ENCODE measurements around the gene RPS4Y1.

The RPS4Y1 gene

DNA sequence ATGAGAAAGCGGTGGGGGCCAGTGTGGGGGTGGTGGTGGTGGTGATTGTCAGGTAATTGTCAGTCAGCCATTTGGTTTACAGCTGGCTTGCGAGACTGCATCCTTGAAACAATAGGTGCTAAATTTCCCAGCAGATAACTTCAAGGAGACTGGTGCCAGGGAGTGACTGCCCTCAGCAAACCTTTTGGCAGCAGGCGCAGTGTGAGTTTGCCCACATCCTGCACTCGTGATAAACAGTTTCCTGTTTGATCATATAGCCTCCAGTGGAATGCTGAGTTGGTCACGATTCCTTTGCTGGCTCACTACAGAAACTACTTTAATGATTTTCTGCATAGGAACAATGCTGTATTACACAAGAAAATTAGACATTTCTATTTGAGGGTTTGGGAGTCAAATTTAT is 46.0 kb downstream of the RPS4Y1 start:
- DNase-seq, result no peak
- Histone ChIP-seq H3K4me3 (ENCODE audit: low read depth, low read length) (no peak overlapping the region), H3K36me3 (no peaks in the 10 kb centered on the region), H3K4me1 (no peaks in the 10 kb centered on the region), H3K9me3 (no peaks in the 10 kb centered on the region), H3K27me3 (no peaks in the 10 kb centered on the region)
- TF ChIP-seq, protein P1, sequence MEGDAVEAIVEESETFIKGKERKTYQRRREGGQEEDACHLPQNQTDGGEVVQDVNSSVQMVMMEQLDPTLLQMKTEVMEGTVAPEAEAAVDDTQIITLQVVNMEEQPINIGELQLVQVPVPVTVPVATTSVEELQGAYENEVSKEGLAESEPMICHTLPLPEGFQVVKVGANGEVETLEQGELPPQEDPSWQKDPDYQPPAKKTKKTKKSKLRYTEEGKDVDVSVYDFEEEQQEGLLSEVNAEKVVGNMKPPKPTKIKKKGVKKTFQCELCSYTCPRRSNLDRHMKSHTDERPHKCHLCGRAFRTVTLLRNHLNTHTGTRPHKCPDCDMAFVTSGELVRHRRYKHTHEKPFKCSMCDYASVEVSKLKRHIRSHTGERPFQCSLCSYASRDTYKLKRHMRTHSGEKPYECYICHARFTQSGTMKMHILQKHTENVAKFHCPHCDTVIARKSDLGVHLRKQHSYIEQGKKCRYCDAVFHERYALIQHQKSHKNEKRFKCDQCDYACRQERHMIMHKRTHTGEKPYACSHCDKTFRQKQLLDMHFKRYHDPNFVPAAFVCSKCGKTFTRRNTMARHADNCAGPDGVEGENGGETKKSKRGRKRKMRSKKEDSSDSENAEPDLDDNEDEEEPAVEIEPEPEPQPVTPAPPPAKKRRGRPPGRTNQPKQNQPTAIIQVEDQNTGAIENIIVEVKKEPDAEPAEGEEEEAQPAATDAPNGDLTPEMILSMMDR (IDR thresholded peaks at IDR 0.05; ENCODE audit: low read depth, low read length), result no peak

DNA sequence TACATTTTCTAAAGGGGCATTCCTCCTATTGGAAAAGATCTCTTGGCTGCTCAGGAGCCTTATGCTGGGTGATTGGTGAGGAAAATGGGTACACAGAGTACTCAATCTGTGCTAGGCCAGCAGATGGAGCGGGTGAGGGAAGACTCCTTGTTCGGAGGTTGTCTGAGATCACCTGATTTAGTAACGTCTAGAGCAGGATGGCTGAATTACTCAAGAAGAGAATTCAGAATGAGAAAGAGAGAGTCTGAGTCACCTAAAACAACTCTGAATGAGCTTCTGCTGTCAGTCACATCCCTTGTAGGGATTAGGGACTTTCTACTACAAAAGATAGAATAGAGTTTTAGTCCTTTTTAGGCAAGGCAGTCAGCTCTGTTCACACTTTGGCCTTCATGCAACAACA is 46.6 kb downstream of the RPS4Y1 start:
- DNase-seq, result no peak

GRCh38 chrY:2893471-2893870 is 52.1 kb downstream of the RPS4Y1 start:
- TF ChIP-seq, protein P1 (IDR thresholded peaks at IDR 0.05; ENCODE audit: low read depth, low read length), result no peak
- DNase-seq, result no peak

More for the DNA sequence above, 46.6 kb downstream of the RPS4Y1 start:
- TF ChIP-seq, protein P1 (IDR thresholded peaks at IDR 0.05; ENCODE audit: low read depth, low read length), result no peak
- no peaks in the 10 kb centered on the region for H3K36me3 ChIP-seq
- no peaks in the 10 kb centered on the region for H3K9me3 ChIP-seq
- H3K4me3 ChIP-seq (ENCODE audit: low read depth, low read length), result no peak overlapping the region
- H3K27me3 ChIP-seq, result no peaks in the 10 kb centered on the region
- no peaks in the 10 kb centered on the region for H3K4me1 ChIP-seq

DNA sequence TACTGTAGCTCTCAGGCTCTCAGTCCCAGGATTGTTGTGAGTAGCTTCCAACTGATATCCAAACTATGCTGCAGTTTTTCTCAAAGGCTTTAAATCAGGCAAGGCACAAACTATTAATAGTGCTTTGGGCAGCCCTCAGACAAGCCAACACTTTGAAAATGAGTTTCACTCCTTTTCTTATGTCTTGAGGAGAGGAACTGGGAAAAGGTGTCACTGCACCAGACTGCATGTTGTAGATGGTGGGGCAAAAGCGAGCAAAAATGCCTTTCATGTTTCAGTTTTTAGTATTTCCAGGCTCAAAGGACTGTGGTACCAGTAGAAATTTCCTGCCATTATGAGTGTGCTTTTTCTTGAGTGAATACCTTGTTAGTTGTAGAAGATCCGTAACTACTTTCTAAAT is 54.6 kb downstream of the RPS4Y1 start:
- no peaks in the 10 kb centered on the region for H3K4me1 ChIP-seq
- H3K4me3 ChIP-seq (ENCODE audit: low read depth, low read length), result no peak overlapping the region
- no peaks in the 10 kb centered on the region for H3K36me3 ChIP-seq
- TF ChIP-seq, protein P1 (IDR thresholded peaks at IDR 0.05; ENCODE audit: low read depth, low read length), result no peak
- no peak for DNase-seq
- no peaks in the 10 kb centered on the region for H3K27me3 ChIP-seq
- H3K9me3 ChIP-seq, result no peaks in the 10 kb centered on the region

More at GRCh38 chrY:2893471-2893870, 52.1 kb downstream of the RPS4Y1 start:
- no peaks in the 10 kb centered on the region for H3K9me3 ChIP-seq
- H3K4me3 ChIP-seq (ENCODE audit: low read depth, low read length), result no peak overlapping the region
- H3K36me3 ChIP-seq, result no peaks in the 10 kb centered on the region
- no peaks in the 10 kb centered on the region for H3K4me1 ChIP-seq
- H3K27me3 ChIP-seq, result no peaks in the 10 kb centered on the region

- TF ChIP-seq, protein P1 (IDR thresholded peaks at IDR 0.05; ENCODE audit: low read depth, low read length), result no peak
- Histone ChIP-seq H3K9me3 (no peaks in the 10 kb centered on the region), H3K4me1 (no peaks in the 10 kb centered on the region), H3K27me3 (no peaks in the 10 kb centered on the region), H3K4me3 (ENCODE audit: low read depth, low read length) (no peak overlapping the region), H3K36me3 (no peaks in the 10 kb centered on the region)
- no peak for DNase-seq
Observed at GRCh38 chrY:2907356-2907755, 66.0 kb downstream of the RPS4Y1 start.

DNA sequence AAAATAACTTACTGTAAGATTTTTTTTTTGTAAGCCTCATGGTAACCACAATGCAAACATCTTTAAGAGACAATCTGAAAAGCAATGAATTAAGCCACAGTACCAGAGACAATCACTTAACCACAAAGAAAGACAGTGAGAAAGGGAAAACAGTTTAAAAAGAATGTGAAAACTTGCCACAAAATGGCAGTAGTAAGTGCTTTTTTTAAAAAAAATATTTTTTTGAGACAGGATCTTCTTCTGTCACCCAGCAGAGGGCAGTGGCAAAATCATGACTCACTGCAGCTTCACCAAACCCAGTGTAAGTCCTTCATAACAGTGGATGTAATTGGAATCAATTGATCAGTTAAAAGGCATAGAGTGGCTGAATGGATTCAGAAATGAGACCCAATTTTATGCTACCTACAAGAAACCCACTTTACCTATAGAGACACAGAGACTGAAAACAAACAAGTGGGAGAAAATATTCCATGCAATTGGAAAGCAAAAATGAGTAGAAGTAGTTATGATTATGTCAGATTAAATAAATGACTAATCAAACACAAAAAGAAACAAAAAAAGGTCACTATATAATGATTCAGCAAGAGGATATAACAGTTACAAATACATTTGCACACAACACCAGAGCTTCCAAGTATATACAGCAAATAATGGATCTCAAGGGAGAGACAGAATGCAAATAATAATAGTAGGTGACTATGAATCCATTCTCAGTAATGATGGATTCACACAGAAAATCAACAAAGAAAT is 71.8 kb downstream of the RPS4Y1 start:
- DNase-seq, result no peak
- TF ChIP-seq, protein P1 (IDR thresholded peaks at IDR 0.05; ENCODE audit: low read depth, low read length), result no peak
- no peaks in the 10 kb centered on the region for H3K4me1 ChIP-seq
- no peak overlapping the region for H3K4me3 ChIP-seq (ENCODE audit: low read depth, low read length)
- no peaks in the 10 kb centered on the region for H3K36me3 ChIP-seq
- no peaks in the 10 kb centered on the region for H3K27me3 ChIP-seq
- H3K9me3 ChIP-seq, result no peaks in the 10 kb centered on the region
